Measurements from ENCODE around the gene C4BPA.

DNA sequence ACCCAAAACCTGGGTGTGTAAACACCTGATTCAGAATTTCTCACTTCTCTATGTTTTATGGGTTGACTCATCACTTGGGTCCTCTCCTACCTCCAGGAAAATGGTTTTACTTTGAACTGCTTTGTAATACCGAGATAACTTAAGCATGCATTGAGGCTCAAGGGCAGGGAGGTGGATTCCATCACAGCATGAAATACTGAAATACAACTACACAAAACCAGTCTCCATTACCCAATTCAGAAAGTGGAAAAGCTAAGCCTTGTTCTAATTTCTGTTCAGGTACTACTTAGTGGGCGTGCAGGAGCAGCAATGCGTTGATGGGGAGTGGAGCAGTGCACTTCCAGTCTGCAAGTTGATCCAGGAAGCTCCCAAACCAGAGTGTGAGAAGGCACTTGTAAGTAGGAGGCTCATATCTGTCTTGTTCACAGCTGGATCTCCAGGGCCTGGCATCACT, 6.1 kb upstream of the C4BPA start:
- no peak for TF ChIP-seq REST (IDR thresholded peaks at IDR 0.05; ENCODE audit: insufficient read depth in 1 of 2, low read depth in 2 of 2, low read length in 2 of 2)
- TF ChIP-seq FOXP2 (optimal IDR thresholded peaks at IDR 0.05; ENCODE audit: borderline replicate concordance, extremely low read depth, extremely low read length, insufficient read depth) = no peak
- no peak for TF ChIP-seq TAF1 (IDR thresholded peaks at IDR 0.05; ENCODE audit: borderline replicate concordance, insufficient read depth, low read length)
- no peak for TF ChIP-seq POLR2AphosphoS5 (IDR thresholded peaks at IDR 0.05; ENCODE audit: low read depth, low read length)
- no peak for TF ChIP-seq SIN3A (IDR thresholded peaks at IDR 0.05; ENCODE audit: borderline replicate concordance, insufficient read depth, low read length)

Measured in PFSK-1 (cell line).